GM23338 (cell line): ENCODE data around the gene C16orf95. TPM values are rescaled to one million over a fixed set of nuclear protein-coding genes. Genes with fewer than 3 reads are reported as not detected.

Source experiments
- ATAC-seq: fragments of 200-7000 bp; cut with Tn5 transposase; 3 replicates; pipeline ENCODE4 v1.9.1; 2020
- DNase-seq: peaks from one replicate; pipeline ENCODE4 v3.0.0-alpha.2; 2015; ENCODE audit warnings: low spot score
- H2AFZ ChIP-seq: fragments of 200-600 bp; sonication (generic); 2 replicates; pipeline ENCODE4 v1.8.0; 2016; ENCODE audit warnings: antibody characterized with exemption, mild to moderate bottlenecking, moderate library complexity
- H3F3A ChIP-seq: fragments of 200-600 bp; sonication (generic); replicated peaks from 2 replicates; pipeline ENCODE4 v1.8.0; 2017; ENCODE audit warnings: antibody characterized with exemption, mixed run types, low read depth
- H3K27ac ChIP-seq: fragments of 200-600 bp; sonication (generic); 2 replicates; pipeline ENCODE4 v1.6.1; 2016; ENCODE audit warnings: low read depth
- H3K27me3 ChIP-seq: fragments of 200-600 bp; sonication (generic); 2 replicates; pipeline ENCODE4 v1.8.0; 2016; ENCODE audit warnings: mild to moderate bottlenecking, mixed run types, moderate library complexity; ENCODE audit not compliant: insufficient read depth
- H3K36me3 ChIP-seq: fragments of 200-600 bp; sonication (generic); 2 replicates; pipeline ENCODE4 v1.8.0; 2016; ENCODE audit warnings: mild to moderate bottlenecking; ENCODE audit not compliant: insufficient read depth
- H3K4me1 ChIP-seq: fragments of 200-600 bp; sonication (generic); 2 replicates; pipeline ENCODE4 v1.8.0; 2016; ENCODE audit warnings: mild to moderate bottlenecking, moderate library complexity; ENCODE audit not compliant: insufficient read depth
- H3K4me2 ChIP-seq: fragments of 200-600 bp; sonication (generic); 2 replicates; pipeline ENCODE4 v1.7.1; 2017; ENCODE audit warnings: mixed run types
- H3K4me3 ChIP-seq: fragments of 200-600 bp; sonication (generic); 2 replicates; pipeline ENCODE4 v1.6.1; 2016; ENCODE audit warnings: mixed run types
- H3K79me2 ChIP-seq: fragments of 200-600 bp; sonication (generic); replicated peaks from 2 replicates; pipeline ENCODE4 v1.8.0; 2017; ENCODE audit warnings: mild to moderate bottlenecking; ENCODE audit not compliant: insufficient read depth
- H3K9me2 ChIP-seq: fragments of 200-600 bp; sonication (generic); 2 replicates; pipeline ENCODE4 v1.8.0; 2017; ENCODE audit not compliant: insufficient read depth
- H4K20me1 ChIP-seq: fragments of 200-600 bp; sonication (generic); replicated peaks from 2 replicates; pipeline ENCODE4 v1.8.0; 2017; ENCODE audit warnings: mild to moderate bottlenecking; ENCODE audit not compliant: insufficient read depth
- H3K27ac Mint-ChIP-seq: 2 replicates; pipeline ENCODE4 v1.8.0; 2020; ENCODE audit warnings: inconsistent platforms, mild to moderate bottlenecking, moderate library complexity, mixed read lengths
- H3K27me3 Mint-ChIP-seq: 3 replicates; pipeline ENCODE4 v1.8.0; 2022; ENCODE audit warnings: low read depth, mild to moderate bottlenecking, moderate library complexity, mixed read lengths, inconsistent platforms; ENCODE audit not compliant: insufficient read depth, poor library complexity
- H3K36me3 Mint-ChIP-seq: 3 replicates; pipeline ENCODE4 v1.8.0; 2021; ENCODE audit warnings: low read depth, mild to moderate bottlenecking, inconsistent platforms, moderate library complexity, mixed read lengths
- H3K4me1 Mint-ChIP-seq: 3 replicates; pipeline ENCODE4 v1.8.0; 2020; ENCODE audit warnings: mild to moderate bottlenecking, inconsistent platforms, mixed read lengths
- H3K4me3 Mint-ChIP-seq: 3 replicates; pipeline ENCODE4 v1.8.0; 2021; ENCODE audit warnings: moderate library complexity, mild to moderate bottlenecking, inconsistent platforms, mixed read lengths
- H3K9me3 Mint-ChIP-seq: 3 replicates; pipeline ENCODE4 v1.8.0; 2020; ENCODE audit warnings: moderate library complexity, mild to moderate bottlenecking, inconsistent platforms, mixed read lengths
- CREB1 ChIP-seq: fragments of 250-450 bp; sonication (Bioruptor Pico); IDR thresholded peaks from 2 replicates; pipeline ENCODE4 v1.5.0; 2020; ENCODE audit warnings: low read depth, mild to moderate bottlenecking, moderate library complexity
- ETS1 ChIP-seq: IDR thresholded peaks from 2 replicates; pipeline ENCODE4 v1.6.1; 2016; ENCODE audit warnings: antibody characterized with exemption
- EZH2 ChIP-seq: fragments of 200-600 bp; sonication (generic); IDR thresholded peaks from one replicate; pipeline ENCODE4 v1.8.0; 2017; ENCODE audit warnings: antibody characterized with exemption, mild to moderate bottlenecking, low read depth; ENCODE audit not compliant: unreplicated experiment
- EZH2phosphoT487 ChIP-seq: fragments of 200-600 bp; sonication (generic); IDR thresholded peaks from one replicate; pipeline ENCODE4 v1.8.1; 2018; ENCODE audit warnings: antibody characterized with exemption; ENCODE audit not compliant: unreplicated experiment
- JUNB ChIP-seq: IDR thresholded peaks from one replicate; pipeline ENCODE4 v1.6.1; 2016; ENCODE audit warnings: antibody characterized with exemption; ENCODE audit not compliant: unreplicated experiment
- NANOG ChIP-seq: IDR thresholded peaks from 2 replicates; pipeline ENCODE4 v1.6.1; 2016; ENCODE audit warnings: antibody characterized with exemption, borderline replicate concordance
- POLR2AphosphoS5 ChIP-seq: IDR thresholded peaks from 2 replicates; pipeline ENCODE4 v1.6.1; 2016; ENCODE audit warnings: antibody characterized with exemption, low read depth
- REST ChIP-seq: IDR thresholded peaks from one replicate; pipeline ENCODE4 v1.6.1; 2018; ENCODE audit warnings: antibody characterized with exemption; ENCODE audit not compliant: unreplicated experiment
- STAT1 ChIP-seq: IDR thresholded peaks from one replicate; pipeline ENCODE4 v1.6.1; 2016; ENCODE audit warnings: antibody characterized with exemption; ENCODE audit not compliant: unreplicated experiment
- ZNF114 ChIP-seq: fragments of 250-450 bp; sonication (Bioruptor Pico); IDR thresholded peaks from 2 replicates; pipeline ENCODE4 v1.5.0; 2020; ENCODE audit warnings: mild to moderate bottlenecking, moderate library complexity
- ZNF462 ChIP-seq: fragments of 250-450 bp; sonication (Bioruptor Pico); IDR thresholded peaks from 2 replicates; pipeline ENCODE4 v1.5.0; 2020; ENCODE audit warnings: mild to moderate bottlenecking, moderate library complexity
- polyA plus RNA-seq: library from polyadenylated mRNA; unstranded; fragments of >200 nt; fragmentation: Nextera tagmentation; extraction: Ambion mirVana; gene quantifications from 2 replicates; pipeline ENCODE4 v1.2.1, GENCODE V29; 2016
- total RNA-seq: library from RNA; depleted of rRNA; stranded (reverse); fragments of >200 nt; shearing (Covaris generic); gene quantifications from 2 replicates; pipeline ENCODE4 v1.2.3, GENCODE V29; 2014

C16orf95 gene
- total and polyA plus RNA-seq, 2 experiments from 2014 or later, result 1.2 to 3.9 TPM

GRCh38 chr16:87286839-87287626 is 30.2 kb downstream of the C16orf95 start:
- no peak overlapping the region for H3K4me2 ChIP-seq
- no peak overlapping the region for H3K4me3 ChIP-seq
- Mint-ChIP-seq H3K27ac (no peak overlapping the region), H3K4me1 (no peaks in the 10 kb centered on the region), H3K36me3 (peaks cover 5% of the 10 kb centered on the region; the same call in 2 of the 3 replicates), H3K4me3 (no peak overlapping the region), H3K27me3 (peaks cover 3% of the 10 kb centered on the region), H3K9me3 (peaks cover 13% of the 10 kb centered on the region)
- no peak overlapping the region for H3K27ac ChIP-seq
- 0 out of 2 replicates have a peak, but pooled peaks cover 3% of the 10 kb centered on the region for H3K36me3 ChIP-seq
- no peaks in the 10 kb centered on the region for H3K27me3 ChIP-seq
- H3F3A ChIP-seq, result no peaks in the 10 kb centered on the region
- H3K79me2 ChIP-seq, result no peaks in the 10 kb centered on the region
- DNase-seq (no peak), ATAC-seq (no peak)
- H4K20me1 ChIP-seq, result no peaks in the 10 kb centered on the region
- H2AFZ ChIP-seq, result no peak overlapping the region
- no peaks in the 10 kb centered on the region for H3K4me1 ChIP-seq
- H3K9me2 ChIP-seq, result no peaks in the 10 kb centered on the region
- TF ChIP-seq ETS1 (no peak), REST (no peak), CREB1 (CRISPR knock-in tag) (no peak), NANOG (no peak), ZNF114 (CRISPR knock-in tag) (no peak), EZH2phosphoT487 (no peak), POLR2AphosphoS5 (no peak), JUNB (no peak), EZH2 (no peak), STAT1 (no peak), ZNF462 (CRISPR knock-in tag) (no peak)
